ENCODE results near the gene FOXJ1.

DNA sequence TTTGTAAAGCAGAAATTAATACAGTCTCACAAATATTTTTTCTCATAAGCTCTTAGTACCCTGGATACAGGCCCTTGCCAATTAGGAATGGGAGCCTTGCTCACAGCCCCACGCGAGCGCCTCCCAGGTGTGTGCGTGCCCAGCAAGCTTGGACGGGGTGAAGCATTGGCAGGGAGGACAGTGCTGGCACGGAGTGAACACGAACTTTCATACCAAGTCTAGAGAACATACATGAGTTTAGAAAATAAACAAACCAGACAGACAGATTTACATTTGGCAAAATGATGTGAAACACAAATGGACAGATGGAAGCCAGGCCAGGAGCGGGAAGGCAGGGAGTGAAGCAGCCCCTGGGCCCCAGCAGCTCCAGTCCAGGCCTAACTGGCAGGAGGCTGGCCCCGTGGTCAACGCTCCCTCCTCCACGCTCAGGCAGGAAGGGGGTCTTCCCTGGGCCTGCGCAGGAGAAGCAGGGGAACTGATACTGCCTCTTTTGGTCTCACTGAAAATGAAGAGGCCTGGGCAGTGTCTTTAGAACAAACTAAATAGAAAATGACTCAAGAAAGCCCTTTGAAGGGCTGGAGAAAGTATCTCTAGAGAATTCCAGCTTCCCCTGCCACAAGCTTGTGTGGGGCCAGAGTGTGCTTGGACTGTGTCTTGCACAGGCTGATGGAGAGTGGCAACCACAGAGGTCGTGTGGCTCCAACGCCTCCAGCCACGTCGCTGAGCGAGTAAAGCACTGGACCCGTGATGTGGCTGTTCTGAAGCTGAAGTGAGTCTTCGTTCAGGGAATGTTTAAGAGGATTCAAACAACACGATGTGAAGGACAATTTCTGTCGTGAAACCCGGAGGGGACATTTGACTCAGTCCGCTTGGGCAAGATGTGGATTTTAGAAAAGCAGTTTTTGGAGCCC, 9.9 kb upstream of the FOXJ1 start:
- TF ChIP-seq CTCF (conservative IDR thresholded peaks at IDR 0.05; ENCODE audit: low read depth, low read length) = no peak
- no peak for TF ChIP-seq RCOR1 (IDR thresholded peaks at IDR 0.05; ENCODE audit: insufficient replicate concordance, low read length)
- no peak for TF ChIP-seq MXI1 (IDR thresholded peaks at IDR 0.05; ENCODE audit: borderline replicate concordance, low read depth, low read length)
- TF ChIP-seq RAD21 (IDR thresholded peaks at IDR 0.05; ENCODE audit: low read length) = no peak
- TF ChIP-seq POLR2A (IDR thresholded peaks at IDR 0.05; ENCODE audit: low read depth, low read length) = no peak

All from IMR-90 (cell line).